Panc1 (cell line): ENCODE measurements around the gene FSTL1. TPM values are rescaled to one million over a fixed set of nuclear protein-coding genes. Genes with fewer than 3 reads are reported as not detected.

Experiments used
- ATAC-seq: fragments of 200-7000 bp; cut with Tn5 transposase; 2 replicates; pipeline ENCODE4 v1.9.1; 2020; ENCODE audit warnings: mild to moderate bottlenecking, moderate library complexity
- BruUV-seq: library from RNA; stranded (reverse); fragments of 400-500 nt; replicated peaks from 2 replicates; lab custom pipeline; 2021; lab: Mats Ljungman, UMichigan
- CTCF ChIA-PET: fragments of 300-600 bp; sonication (Branson Sonifier 250); formaldehyde crosslinking; loops from one replicate; lab custom pipeline; 2022; ENCODE audit warnings: antibody characterized with exemption; lab: Charles Lee
- POLR2A ChIA-PET: fragments of 300-600 bp; sonication (Branson Sonifier 250); formaldehyde crosslinking; loops from one replicate; lab custom pipeline; 2022; ENCODE audit warnings: antibody characterized with exemption; lab: Charles Lee
- DNase-seq: peaks from one replicate; pipeline ENCODE4 v3.0.0-alpha.2; 2010; ENCODE audit warnings: low read depth, low spot score
- H3K27ac ChIP-seq: 2 replicates; pipeline ENCODE4 v1.5.1; 2011; ENCODE audit warnings: mild to moderate bottlenecking, low read length, inconsistent platforms
- H3K27me3 ChIP-seq: fragments of 200-500 bp; sonication (Bioruptor generic); 2 replicates; pipeline ENCODE4 v1.6.0; 2014; ENCODE audit warnings: low read length, inconsistent platforms; ENCODE audit not compliant: control insufficient read depth, insufficient read depth
- H3K36me3 ChIP-seq: fragments of 200-500 bp; sonication (Bioruptor generic); 2 replicates; pipeline ENCODE4 v1.5.1; 2014; ENCODE audit warnings: inconsistent platforms, mild to moderate bottlenecking, low read length, moderate library complexity; ENCODE audit not compliant: control insufficient read depth, insufficient read depth
- H3K4me1 ChIP-seq: 2 replicates; pipeline ENCODE4 v1.5.1; 2011; ENCODE audit warnings: inconsistent platforms, mild to moderate bottlenecking, low read length, moderate library complexity; ENCODE audit not compliant: control insufficient read depth, insufficient read depth
- H3K4me3 ChIP-seq, 2 experiments: 2 replicates each; pipeline ENCODE4 v1.5.1; 2011 to 2012; ENCODE audit warnings: low read depth in 2 of 2, low read length in 2 of 2, mild to moderate bottlenecking in 2 of 2, inconsistent platforms in 1 of 2, moderate library complexity in 1 of 2
- H3K9me3 ChIP-seq: fragments of 200-500 bp; sonication (Bioruptor generic); 2 replicates; pipeline ENCODE4 v1.5.1; 2014; ENCODE audit warnings: low read depth, mild to moderate bottlenecking, inconsistent platforms, low read length, moderate library complexity; ENCODE audit not compliant: control insufficient read depth, insufficient read depth
- CTCF ChIP-seq: fragments of 450-650 bp; IDR thresholded peaks from 2 replicates; pipeline ENCODE4 v1.5.1; 2017; ENCODE audit warnings: mild to moderate bottlenecking
- POLR2AphosphoS5 ChIP-seq: IDR thresholded peaks from 2 replicates; pipeline ENCODE4 v1.6.1; 2012; ENCODE audit warnings: mild to moderate bottlenecking, low read depth, low read length, moderate library complexity
- SIN3A ChIP-seq: IDR thresholded peaks from 2 replicates; pipeline ENCODE4 v1.6.1; 2012; ENCODE audit warnings: low read depth, mild to moderate bottlenecking, low read length, moderate library complexity, borderline replicate concordance; ENCODE audit not compliant: insufficient read depth
- TCF7L2 ChIP-seq: IDR thresholded peaks from 2 replicates; pipeline ENCODE4 v1.6.1; 2011; ENCODE audit warnings: mild to moderate bottlenecking, low read depth, low read length, inconsistent platforms
- in situ Hi-C: cut with HindIII; loops from 2 replicates; pipeline ENCODE4 v1.10.0; 2016; ENCODE audit warnings: low sequenced_read_pairs, low pct_unique_long_range_greater_than_20kb
- intact Hi-C: fragments of 100-400 bp; cut with micrococcal nuclease; formaldehyde crosslinking; loops from one replicate; pipeline ENCODE4 v1.10.0; 2022; ENCODE audit not compliant: unreplicated experiment
- total RNA-seq: library from RNA; stranded (reverse); gene quantifications from one replicate; pipeline ENCODE4 v1.2.1, GENCODE V29; 2021; ENCODE audit not compliant: unreplicated experiment
- TF ChIP-seq, protein P1 (sequence below), 2 experiments: IDR thresholded peaks; 2 replicates each; pipeline ENCODE4 v1.6.1; 2011 to 2012; ENCODE audit warnings: low read depth in 2 of 2, control low read depth in 1 of 2, low read length in 1 of 2, mild to moderate bottlenecking in 1 of 2, moderate library complexity in 1 of 2; ENCODE audit not compliant: insufficient read depth in 1 of 2

Gene FSTL1
- total RNA-seq, 1 experiment from 2014 or later: 9.2 TPM

GRCh38 chr3:120348065-120348990, 102.5 kb downstream of the FSTL1 start:
- in situ Hi-C loops: no loop called here
- H3K27me3 ChIP-seq: no peaks in the 10 kb centered on the region
- ChIA-PET POLR2A (no interaction called here), CTCF (interaction anchor here (0.5 kb wide), 2 partner anchors 408 to 450 kb away, joined by 3 to 11 read pairs; no protein-coding TSS in a partner anchor)
- peak overlapping the region; percentile 82 to 95 for H3K4me3 ChIP-seq
- no TSS peak for BruUV-seq
- peaks cover 9% of the 10 kb centered on the region for H3K36me3 ChIP-seq
- H3K9me3 ChIP-seq: peaks cover under 1% of the 10 kb centered on the region; the same call in 1 of the 2 replicates
- intact Hi-C loops: loop anchor here (5.0 kb wide), 1 partner anchor 106 kb away; no protein-coding TSS in a partner anchor
- ATAC-seq (peak; percentile 66; the same call in 1 of the 2 replicates), DNase-seq (no peak)
- TF ChIP-seq, protein P1, sequence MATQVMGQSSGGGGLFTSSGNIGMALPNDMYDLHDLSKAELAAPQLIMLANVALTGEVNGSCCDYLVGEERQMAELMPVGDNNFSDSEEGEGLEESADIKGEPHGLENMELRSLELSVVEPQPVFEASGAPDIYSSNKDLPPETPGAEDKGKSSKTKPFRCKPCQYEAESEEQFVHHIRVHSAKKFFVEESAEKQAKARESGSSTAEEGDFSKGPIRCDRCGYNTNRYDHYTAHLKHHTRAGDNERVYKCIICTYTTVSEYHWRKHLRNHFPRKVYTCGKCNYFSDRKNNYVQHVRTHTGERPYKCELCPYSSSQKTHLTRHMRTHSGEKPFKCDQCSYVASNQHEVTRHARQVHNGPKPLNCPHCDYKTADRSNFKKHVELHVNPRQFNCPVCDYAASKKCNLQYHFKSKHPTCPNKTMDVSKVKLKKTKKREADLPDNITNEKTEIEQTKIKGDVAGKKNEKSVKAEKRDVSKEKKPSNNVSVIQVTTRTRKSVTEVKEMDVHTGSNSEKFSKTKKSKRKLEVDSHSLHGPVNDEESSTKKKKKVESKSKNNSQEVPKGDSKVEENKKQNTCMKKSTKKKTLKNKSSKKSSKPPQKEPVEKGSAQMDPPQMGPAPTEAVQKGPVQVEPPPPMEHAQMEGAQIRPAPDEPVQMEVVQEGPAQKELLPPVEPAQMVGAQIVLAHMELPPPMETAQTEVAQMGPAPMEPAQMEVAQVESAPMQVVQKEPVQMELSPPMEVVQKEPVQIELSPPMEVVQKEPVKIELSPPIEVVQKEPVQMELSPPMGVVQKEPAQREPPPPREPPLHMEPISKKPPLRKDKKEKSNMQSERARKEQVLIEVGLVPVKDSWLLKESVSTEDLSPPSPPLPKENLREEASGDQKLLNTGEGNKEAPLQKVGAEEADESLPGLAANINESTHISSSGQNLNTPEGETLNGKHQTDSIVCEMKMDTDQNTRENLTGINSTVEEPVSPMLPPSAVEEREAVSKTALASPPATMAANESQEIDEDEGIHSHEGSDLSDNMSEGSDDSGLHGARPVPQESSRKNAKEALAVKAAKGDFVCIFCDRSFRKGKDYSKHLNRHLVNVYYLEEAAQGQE (IDR thresholded peaks at IDR 0.05; ENCODE audit: insufficient read depth in 1 of 2, low read depth in 2 of 2, low read length in 1 of 2): no peak
- TF ChIP-seq CTCF (no peak), SIN3A (0 out of 2 replicates have a peak, but pooled peaks have one; percentile 28)
- peak overlapping the region; percentile 94 for H3K27ac ChIP-seq
- peaks cover 30% of the 10 kb centered on the region for H3K4me1 ChIP-seq

DNA sequence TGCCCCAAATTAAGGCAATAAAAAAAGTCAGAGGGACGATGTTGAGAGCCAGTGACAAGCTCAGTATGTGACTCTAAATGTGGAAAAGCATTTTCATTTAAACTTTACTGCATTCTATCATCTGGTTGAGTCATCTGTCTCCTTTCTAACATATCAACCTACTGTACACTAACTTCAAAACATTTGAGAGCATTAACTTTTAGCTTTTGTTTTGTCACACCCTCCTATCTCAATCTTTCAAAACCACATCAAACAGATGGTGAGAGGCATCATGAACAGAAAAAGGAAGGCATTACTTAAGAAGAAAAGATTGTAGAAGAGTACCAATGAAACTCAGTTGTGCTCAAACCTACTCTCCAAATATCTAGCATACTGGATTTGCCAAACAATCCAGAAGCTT, 106.4 kb downstream of the FSTL1 start:
- Histone ChIP-seq H3K4me1 (peaks cover 20% of the 10 kb centered on the region), H3K27me3 (no peaks in the 10 kb centered on the region), H3K36me3 (peaks cover 9% of the 10 kb centered on the region), H3K4me3 (no peak overlapping the region), H3K9me3 (peaks cover 16% of the 10 kb centered on the region), H3K27ac (no peak overlapping the region)
- intact Hi-C loops (no loop called here), in situ Hi-C loops (no loop called here)
- TF ChIP-seq POLR2AphosphoS5: no peak
- TF ChIP-seq SIN3A: no peak
- no peak for TF ChIP-seq CTCF
- TF ChIP-seq, protein P1 (IDR thresholded peaks at IDR 0.05; ENCODE audit: insufficient read depth in 1 of 2, low read depth in 2 of 2, low read length in 1 of 2): no peak
- no peak for TF ChIP-seq TCF7L2
- DNase-seq (no peak), ATAC-seq (no peak)
- CTCF ChIA-PET: no interaction called here
- no TSS peak for BruUV-seq
- POLR2A ChIA-PET: no interaction called here
